DND-41 (cell line): Measurements from ENCODE around the gene BEST2.

Source experiments
- ATAC-seq: fragments of 200-7000 bp; cut with Tn5 transposase; 3 replicates; pipeline ENCODE4 v1.9.1; 2021; ENCODE audit warnings: low read depth; ENCODE audit not compliant: insufficient read depth
- DNase-seq: peaks from one replicate; pipeline ENCODE4 v3.0.0-alpha.2; 2020
- H2AFZ ChIP-seq: 2 replicates; pipeline ENCODE4 v1.6.0; 2012; ENCODE audit warnings: low read depth, low read length
- H3K27ac ChIP-seq: 2 replicates; pipeline ENCODE4 v1.5.1; 2012; ENCODE audit warnings: low read length, inconsistent platforms
- H3K27me3 ChIP-seq: fragments of 200-600 bp; sonication (generic); 2 replicates; pipeline ENCODE4 v1.6.0; 2012; ENCODE audit warnings: low read length, mild to moderate bottlenecking, inconsistent platforms; ENCODE audit not compliant: insufficient read depth, poor library complexity
- H3K36me3 ChIP-seq: 2 replicates; pipeline ENCODE4 v1.5.1; 2012; ENCODE audit warnings: low read length, inconsistent platforms; ENCODE audit not compliant: insufficient read depth
- H3K4me1 ChIP-seq: 2 replicates; pipeline ENCODE4 v1.5.1; 2012; ENCODE audit warnings: mild to moderate bottlenecking, low read length; ENCODE audit not compliant: insufficient read depth
- H3K4me2 ChIP-seq: 2 replicates; pipeline ENCODE4 v1.6.0; 2012; ENCODE audit warnings: mild to moderate bottlenecking, moderate library complexity, low read length, inconsistent platforms; ENCODE audit not compliant: insufficient read depth
- H3K4me3 ChIP-seq, 2 experiments: fragments of 200-600 bp in 1 of 2; shearing (Covaris generic) in 1 of 2; 2 replicates each; pipeline ENCODE4 v1.5.1; 2012 to 2016; ENCODE audit warnings: inconsistent platforms in 2 of 2, low read length in 2 of 2, mild to moderate bottlenecking in 2 of 2, low read depth in 1 of 2, moderate library complexity in 1 of 2
- H3K79me2 ChIP-seq: 2 replicates; pipeline ENCODE4 v1.6.0; 2012; ENCODE audit warnings: low read length, inconsistent platforms; ENCODE audit not compliant: insufficient read depth
- H3K9ac ChIP-seq: 2 replicates; pipeline ENCODE4 v1.6.0; 2012; ENCODE audit warnings: low read depth, mild to moderate bottlenecking, inconsistent platforms, low read length, moderate library complexity
- H3K9me3 ChIP-seq: 2 replicates; pipeline ENCODE4 v1.5.1; 2012; ENCODE audit warnings: low read length, moderate library complexity, mild to moderate bottlenecking, inconsistent platforms; ENCODE audit not compliant: insufficient read depth, severe bottlenecking
- H4K20me1 ChIP-seq: 2 replicates; pipeline ENCODE4 v1.6.0; 2012; ENCODE audit warnings: low read length; ENCODE audit not compliant: insufficient read depth
- CTCF ChIP-seq: IDR thresholded peaks from 2 replicates; pipeline ENCODE4 v1.5.1; 2012; ENCODE audit warnings: borderline replicate concordance, low read length, moderate library complexity, mild to moderate bottlenecking; ENCODE audit not compliant: poor library complexity, severe bottlenecking; ENCODE audit errors: extremely low read depth
- EZH2 ChIP-seq: IDR thresholded peaks from 3 replicates; pipeline ENCODE4 v1.6.1; 2012; ENCODE audit warnings: borderline replicate concordance, low read depth, mild to moderate bottlenecking, moderate library complexity, low read length, inconsistent platforms; ENCODE audit not compliant: severe bottlenecking

Gene BEST2

GRCh38 chr19:12784871-12785430 is 33.4 kb downstream of the BEST2 start:
- Histone ChIP-seq H4K20me1 (no peaks in the 10 kb centered on the region; the same call in 1 of the 2 replicates), H3K79me2 (no peaks in the 10 kb centered on the region), H3K27me3 (no peaks in the 10 kb centered on the region), H3K9ac (no peak overlapping the region), H3K4me3 (no peak overlapping the region), H3K27ac (peak overlapping the region; percentile 52), H3K36me3 (no peaks in the 10 kb centered on the region), H2AFZ (no peak overlapping the region), H3K4me2 (0 out of 2 replicates have a peak overlapping the region, but pooled peaks have one; percentile 3), H3K4me1 (peaks cover 50% of the 10 kb centered on the region), H3K9me3 (no peaks in the 10 kb centered on the region)
- TF ChIP-seq EZH2 (no peak), CTCF (no peak)
- no peak for ATAC-seq
- no peak for DNase-seq

- peak overlapping the region; percentile 52 for H3K27ac ChIP-seq
- H3K9ac ChIP-seq: 0 out of 2 replicates have a peak overlapping the region, but pooled peaks have one; percentile 13
- H3K27me3 ChIP-seq: no peaks in the 10 kb centered on the region
- no peaks in the 10 kb centered on the region for H3K9me3 ChIP-seq
- peaks cover 56% of the 10 kb centered on the region for H3K4me1 ChIP-seq
- H2AFZ ChIP-seq: no peak overlapping the region
- H3K4me2 ChIP-seq: no peak overlapping the region
- H4K20me1 ChIP-seq: no peaks in the 10 kb centered on the region; the same call in 1 of the 2 replicates
- H3K79me2 ChIP-seq: no peaks in the 10 kb centered on the region
- DNase-seq: no peak
- ATAC-seq: no peak
- no peak overlapping the region for H3K4me3 ChIP-seq
- no peaks in the 10 kb centered on the region for H3K36me3 ChIP-seq
- TF ChIP-seq EZH2: no peak
- TF ChIP-seq CTCF: no peak
These were observed 33.9 kb downstream of the BEST2 start for GRCh38 chr19:12785431-12786031.

GRCh38 chr19:12786141-12786870 is 34.7 kb downstream of the BEST2 start:
- no peak overlapping the region for H2AFZ ChIP-seq
- H3K4me2 ChIP-seq: no peak overlapping the region

More at GRCh38 chr19:12786141-12786870, 34.7 kb downstream of the BEST2 start:
- TF ChIP-seq CTCF (no peak), EZH2 (no peak)
- 0 out of 2 replicates have a peak overlapping the region, but pooled peaks have one; percentile 13 for H3K9ac ChIP-seq
- H3K36me3 ChIP-seq: no peaks in the 10 kb centered on the region
- no peaks in the 10 kb centered on the region for H3K9me3 ChIP-seq
- H3K27ac ChIP-seq: peak overlapping the region; percentile 26; the same call in 1 of the 2 replicates
- H3K27me3 ChIP-seq: no peaks in the 10 kb centered on the region
- no peak for ATAC-seq
- H3K4me1 ChIP-seq: peaks cover 62% of the 10 kb centered on the region
- no peak for DNase-seq
- H4K20me1 ChIP-seq: no peaks in the 10 kb centered on the region; the same call in 1 of the 2 replicates
- H3K79me2 ChIP-seq: no peaks in the 10 kb centered on the region
- H3K4me3 ChIP-seq: no peak overlapping the region
